ENCODE results near the gene SPAG16.

SPAG16 gene

GRCh38 chr2:214261683-214262082, 977.4 kb downstream of the SPAG16 start:
- TF ChIP-seq, protein P1, sequence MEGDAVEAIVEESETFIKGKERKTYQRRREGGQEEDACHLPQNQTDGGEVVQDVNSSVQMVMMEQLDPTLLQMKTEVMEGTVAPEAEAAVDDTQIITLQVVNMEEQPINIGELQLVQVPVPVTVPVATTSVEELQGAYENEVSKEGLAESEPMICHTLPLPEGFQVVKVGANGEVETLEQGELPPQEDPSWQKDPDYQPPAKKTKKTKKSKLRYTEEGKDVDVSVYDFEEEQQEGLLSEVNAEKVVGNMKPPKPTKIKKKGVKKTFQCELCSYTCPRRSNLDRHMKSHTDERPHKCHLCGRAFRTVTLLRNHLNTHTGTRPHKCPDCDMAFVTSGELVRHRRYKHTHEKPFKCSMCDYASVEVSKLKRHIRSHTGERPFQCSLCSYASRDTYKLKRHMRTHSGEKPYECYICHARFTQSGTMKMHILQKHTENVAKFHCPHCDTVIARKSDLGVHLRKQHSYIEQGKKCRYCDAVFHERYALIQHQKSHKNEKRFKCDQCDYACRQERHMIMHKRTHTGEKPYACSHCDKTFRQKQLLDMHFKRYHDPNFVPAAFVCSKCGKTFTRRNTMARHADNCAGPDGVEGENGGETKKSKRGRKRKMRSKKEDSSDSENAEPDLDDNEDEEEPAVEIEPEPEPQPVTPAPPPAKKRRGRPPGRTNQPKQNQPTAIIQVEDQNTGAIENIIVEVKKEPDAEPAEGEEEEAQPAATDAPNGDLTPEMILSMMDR (conservative IDR thresholded peaks at IDR 0.05), result no peak
- no peak for TF ChIP-seq ZFX (IDR thresholded peaks at IDR 0.05)
- H3K27ac ChIP-seq, result no peak overlapping the region

GRCh38 chr2:214264171-214264570, 979.9 kb downstream of the SPAG16 start:
- no peak for TF ChIP-seq ZFX (IDR thresholded peaks at IDR 0.05)
- TF ChIP-seq, protein P1 (conservative IDR thresholded peaks at IDR 0.05), result no peak
- no peak overlapping the region for H3K27ac ChIP-seq

GRCh38 chr2:214265991-214266489, 981.8 kb downstream of the SPAG16 start:
- no peak overlapping the region for H3K27ac ChIP-seq
- TF ChIP-seq, protein P1 (conservative IDR thresholded peaks at IDR 0.05), result no peak
- TF ChIP-seq ZFX (IDR thresholded peaks at IDR 0.05), result no peak

DNA sequence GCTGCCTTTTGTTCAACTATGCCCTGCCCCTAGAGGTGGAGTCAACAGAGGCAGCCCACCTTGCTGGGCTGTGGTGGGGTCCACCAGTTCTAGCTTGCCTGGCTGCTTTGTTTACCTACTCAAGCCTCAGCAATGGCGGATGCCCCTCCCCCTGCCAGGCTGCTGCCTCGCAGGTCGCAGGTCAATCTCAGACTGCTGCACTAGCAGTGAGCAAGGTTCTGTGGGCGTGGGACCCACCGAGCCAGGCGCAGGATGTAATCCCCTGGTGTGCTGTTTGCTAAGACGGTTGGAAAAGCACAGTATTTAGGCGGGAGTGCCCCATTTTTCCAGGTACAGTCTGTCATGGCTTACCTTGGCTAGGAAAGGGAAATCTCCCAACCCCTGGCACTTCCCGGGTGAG, 993.6 kb downstream of the SPAG16 start:
- TF ChIP-seq ZFX (IDR thresholded peaks at IDR 0.05), result no peak
- no peak overlapping the region for H3K27ac ChIP-seq

DNA sequence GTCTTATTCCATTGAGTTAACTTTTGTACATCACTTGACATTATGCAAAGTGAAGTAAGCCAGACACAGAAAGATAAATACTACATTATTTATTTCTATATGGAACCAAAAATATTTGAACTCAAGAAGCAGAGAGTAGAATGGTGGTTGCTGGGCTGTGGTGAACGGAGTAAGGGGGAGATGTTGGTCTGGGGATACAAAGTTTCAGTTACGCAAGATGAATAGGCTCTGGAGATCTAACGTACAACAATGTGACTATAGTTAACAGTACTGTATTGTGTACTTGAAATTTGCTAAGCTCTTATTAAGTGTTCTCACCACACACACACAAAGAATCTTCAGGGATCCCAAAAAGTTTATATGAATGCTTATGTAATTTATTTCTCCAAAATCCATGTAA, 1001.7 kb downstream of the SPAG16 start:
- H3K27ac ChIP-seq, result no peak overlapping the region
- TF ChIP-seq ZFX (IDR thresholded peaks at IDR 0.05), result no peak
- TF ChIP-seq, protein P1 (conservative IDR thresholded peaks at IDR 0.05), result no peak

DNA sequence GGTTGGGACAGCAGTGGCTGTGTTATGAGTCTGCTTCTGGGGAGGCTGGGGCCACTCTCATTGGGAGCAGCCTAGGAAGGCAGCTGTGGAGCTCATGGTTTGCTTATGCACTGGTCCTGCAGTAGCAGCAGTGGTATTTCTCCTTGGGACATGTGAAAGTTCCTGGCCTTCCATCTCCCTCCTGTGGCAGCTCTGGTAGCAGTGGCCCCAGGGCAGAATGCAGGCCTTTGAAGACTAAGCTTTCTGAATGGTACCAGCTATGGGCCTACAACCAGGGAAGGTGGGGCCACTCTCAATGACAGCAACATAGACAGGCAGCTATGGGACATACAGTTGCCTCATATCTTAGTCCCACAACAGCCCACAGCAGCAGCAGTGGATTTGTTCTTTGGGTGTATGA, 1009.3 kb downstream of the SPAG16 start:
- TF ChIP-seq, protein P1 (conservative IDR thresholded peaks at IDR 0.05), result no peak
- no peak for TF ChIP-seq ZFX (IDR thresholded peaks at IDR 0.05)
- no peak overlapping the region for H3K27ac ChIP-seq

- no peak overlapping the region for H3K27ac ChIP-seq
Measured at GRCh38 chr2:214294426-214294825, 1010.2 kb downstream of the SPAG16 start.

DNA sequence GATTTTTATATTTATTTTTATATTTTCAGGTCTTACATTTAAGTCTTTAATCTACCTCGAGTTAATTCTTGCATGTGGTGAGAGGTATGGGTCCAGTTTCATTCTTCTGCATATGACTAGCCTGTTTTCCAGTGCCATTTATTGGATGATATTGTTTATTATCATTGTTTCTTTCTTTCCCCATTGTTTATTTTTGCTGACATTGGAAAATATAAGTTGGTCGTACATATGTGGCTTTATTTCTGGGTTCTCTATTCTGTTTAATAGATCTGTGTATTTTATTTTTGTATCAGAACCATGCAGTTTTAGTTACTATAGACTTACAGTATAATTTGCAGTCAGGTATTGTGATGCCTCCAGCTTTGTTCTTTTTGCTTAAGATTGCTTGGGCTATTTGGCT, 1013.2 kb downstream of the SPAG16 start:
- TF ChIP-seq ZFX (IDR thresholded peaks at IDR 0.05), result no peak

More at GRCh38 chr2:214294426-214294825, 1010.2 kb downstream of the SPAG16 start:
- TF ChIP-seq, protein P1 (conservative IDR thresholded peaks at IDR 0.05), result no peak
- TF ChIP-seq ZFX (IDR thresholded peaks at IDR 0.05), result no peak

More for the DNA sequence above, 1013.2 kb downstream of the SPAG16 start:
- no peak overlapping the region for H3K27ac ChIP-seq
